ENCODE results near the gene ACP1. TPM values are rescaled to one million over a fixed set of nuclear protein-coding genes. Genes with fewer than 3 reads are reported as not detected.

ACP1 gene
- total and polyA plus RNA-seq, 2 experiments from 2014 or later = 189 to 281 TPM

- no peak for TF ChIP-seq ZNF462 (CRISPR knock-in tag; IDR thresholded peaks at IDR 0.05)
- no peak for TF ChIP-seq STAT1 (IDR thresholded peaks at IDR 0.05; ENCODE audit: unreplicated experiment)
Measured at GRCh38 chr2:228115-228514, 36.6 kb upstream of the ACP1 start (continued).

GRCh38 chr2:228518-229278, 36.0 kb upstream of the ACP1 start:
- H3K27me3 Mint-ChIP-seq (ENCODE audit: insufficient read depth, low read depth, poor library complexity) = no peaks in the 10 kb centered on the region
- H3K4me1 Mint-ChIP-seq = peaks cover 18% of the 10 kb centered on the region
- no peak for ATAC-seq
- TF ChIP-seq ETS1 (IDR thresholded peaks at IDR 0.05) = no peak
- TF ChIP-seq EZH2 (IDR thresholded peaks at IDR 0.05; ENCODE audit: low read depth, unreplicated experiment) = no peak
- TF ChIP-seq ZNF462 (CRISPR knock-in tag; IDR thresholded peaks at IDR 0.05) = no peak
- TF ChIP-seq POLR2AphosphoS5 (IDR thresholded peaks at IDR 0.05; ENCODE audit: low read depth) = no peak

More at GRCh38 chr2:228518-229278, 36.0 kb upstream of the ACP1 start:
- Histone ChIP-seq H3K79me2 (replicated peaks; ENCODE audit: insufficient read depth) (no peaks in the 10 kb centered on the region), H3K27me3 (ENCODE audit: insufficient read depth) (no peaks in the 10 kb centered on the region), H3K4me2 (no peak overlapping the region), H4K20me1 (replicated peaks; ENCODE audit: insufficient read depth) (no peaks in the 10 kb centered on the region), H3K4me3 (no peak overlapping the region), H3K9me2 (ENCODE audit: insufficient read depth) (no peaks in the 10 kb centered on the region), H3K4me1 (ENCODE audit: insufficient read depth) (peaks cover 12% of the 10 kb centered on the region), H3K36me3 (ENCODE audit: insufficient read depth) (peaks cover 5% of the 10 kb centered on the region; the same call in 1 of the 2 replicates), H3F3A (replicated peaks; ENCODE audit: low read depth) (no peaks in the 10 kb centered on the region), H3K27ac (ENCODE audit: low read depth) (no peak overlapping the region), H2AFZ (no peak overlapping the region)
- no peak for DNase-seq (ENCODE audit: low spot score)
- Mint-ChIP-seq H3K27ac (no peak overlapping the region), H3K9me3 (no peaks in the 10 kb centered on the region), H3K4me3 (no peak overlapping the region), H3K36me3 (ENCODE audit: low read depth) (peaks cover 21% of the 10 kb centered on the region; the same call in 2 of the 3 replicates)

All from GM23338 (cell line).